Measurements from ENCODE around the gene RAP1B.

The RAP1B gene

DNA sequence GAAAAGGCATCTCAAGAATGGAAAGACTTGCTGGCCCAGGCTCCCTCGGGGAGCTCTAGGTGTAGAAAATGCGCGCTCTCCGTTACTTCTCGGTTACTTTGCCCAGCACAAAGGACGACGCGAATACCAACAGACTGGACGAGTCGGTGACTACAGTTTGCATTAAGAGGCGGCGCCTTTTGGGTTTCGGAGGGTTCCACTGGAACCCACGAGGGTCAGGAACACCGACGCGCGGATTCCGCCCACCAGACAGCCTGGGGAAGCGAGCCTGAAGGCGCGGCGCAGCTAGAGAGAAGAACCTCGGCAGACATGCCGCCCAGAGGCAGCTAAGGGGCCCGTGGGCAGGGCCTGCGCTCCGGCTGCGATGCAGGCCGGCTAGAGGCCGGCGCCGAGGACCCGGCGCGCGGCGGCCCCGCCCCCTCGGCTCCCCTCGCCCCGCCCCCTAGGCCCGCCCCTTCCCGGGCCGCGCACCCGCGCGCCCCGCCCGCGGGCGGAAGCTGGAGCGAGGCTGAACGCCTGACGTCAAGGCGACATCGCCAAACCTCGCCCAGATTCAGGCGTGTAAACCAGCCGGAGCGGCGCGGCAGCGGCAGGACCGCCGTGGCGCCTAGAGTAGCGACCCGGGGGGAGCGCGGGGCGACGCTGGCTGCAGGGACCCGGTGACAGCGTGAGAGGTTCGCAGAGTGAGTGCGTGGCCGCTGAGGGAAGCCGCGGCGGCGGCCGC, at the start of gene RAP1B:
Gene RAP1B (plus strand): TSS at position 530 of the 724 bp plus-strand sequence. CDS start 37,826 bp downstream, outside the sequence.
- peak; percentile 93 for DNase-seq (ENCODE audit: low spot score)

GRCh38 chr12:68561830-68562229, 48.9 kb upstream of the RAP1B start:
- DNase-seq (ENCODE audit: low spot score): no peak

GRCh38 chr12:68564166-68564565, 46.5 kb upstream of the RAP1B start:
- no peak for DNase-seq (ENCODE audit: low spot score)

DNA sequence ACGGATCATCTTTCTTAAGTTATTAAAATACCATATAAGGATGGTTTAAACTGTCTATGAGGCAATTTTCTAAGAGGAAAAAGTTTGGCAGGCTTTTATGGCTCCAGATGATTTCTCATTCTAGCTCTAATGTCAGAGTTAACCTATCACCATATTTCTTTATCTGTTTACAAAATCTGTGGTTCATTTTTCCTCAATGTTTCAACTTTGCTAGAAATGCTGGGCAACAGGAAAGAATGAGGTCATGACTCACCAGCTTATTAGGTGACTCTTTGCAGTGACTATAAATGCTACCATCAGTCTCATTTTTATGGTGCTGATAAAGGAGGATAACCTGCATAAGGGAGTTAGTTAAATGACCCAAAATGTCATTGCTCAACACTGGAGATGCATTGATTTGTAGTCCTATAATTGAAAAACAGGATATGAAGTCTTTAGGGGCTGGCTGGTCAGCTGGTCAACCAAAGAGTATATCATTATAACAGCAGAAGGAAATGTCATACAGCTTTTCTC, 45.3 kb upstream of the RAP1B start:
- DNase-seq (ENCODE audit: low spot score): no peak

- no peak for DNase-seq (ENCODE audit: low spot score)
Measured at GRCh38 chr12:68568922-68569569, 41.7 kb upstream of the RAP1B start.

DNA sequence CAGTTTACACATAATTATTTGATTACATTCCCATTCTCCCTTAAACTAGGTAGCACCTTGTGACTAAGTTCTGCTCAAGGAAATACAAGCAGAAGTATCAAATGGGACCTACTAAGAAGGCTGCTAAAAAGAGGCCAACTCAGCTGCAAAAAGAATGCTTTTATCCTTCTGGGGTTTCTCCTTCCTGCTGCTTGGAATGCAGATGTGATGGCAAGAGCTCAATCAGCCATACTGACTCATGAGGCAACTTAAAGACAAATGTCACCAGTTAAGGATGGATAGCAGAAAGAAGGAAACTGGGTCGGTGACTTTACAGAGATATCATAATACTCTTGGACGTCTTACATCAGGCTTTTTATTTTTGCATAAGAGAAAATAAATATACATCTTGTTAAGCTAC, 38.0 kb upstream of the RAP1B start:
- no peak for DNase-seq (ENCODE audit: low spot score)

- no peak for DNase-seq (ENCODE audit: low spot score)
Measured at GRCh38 chr12:68573406-68573805, 37.3 kb upstream of the RAP1B start.

DNA sequence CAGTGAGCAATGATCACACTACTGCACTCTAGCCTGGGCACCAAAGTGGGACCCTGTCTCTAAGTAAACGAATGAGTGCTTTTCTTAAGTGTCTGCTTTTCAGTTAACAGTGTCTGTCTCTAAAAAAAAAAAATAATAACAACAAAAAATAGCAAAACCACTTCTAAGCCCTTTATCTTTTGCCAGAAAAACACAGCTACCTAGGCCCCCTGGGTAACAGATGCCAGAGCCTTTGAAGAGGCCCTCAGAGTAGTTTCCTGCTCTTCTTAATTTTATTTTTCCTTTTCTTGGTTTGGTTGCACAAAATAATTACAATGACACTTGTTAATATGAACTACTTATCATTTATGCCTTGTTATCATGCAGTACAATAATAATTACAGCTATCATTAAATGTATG, 32.8 kb upstream of the RAP1B start:
- no peak for DNase-seq (ENCODE audit: low spot score)

GRCh38 chr12:68578765-68579164, 31.9 kb upstream of the RAP1B start:
- no peak for DNase-seq (ENCODE audit: low spot score)

- no peak for DNase-seq (ENCODE audit: low spot score)
Measured at GRCh38 chr12:68579254-68579653, 31.4 kb upstream of the RAP1B start.

GRCh38 chr12:68580911-68581310, 29.8 kb upstream of the RAP1B start:
- DNase-seq (ENCODE audit: low spot score): no peak

- DNase-seq (ENCODE audit: low spot score): no peak
Measured at GRCh38 chr12:68581926-68582325, 28.8 kb upstream of the RAP1B start.

- DNase-seq (ENCODE audit: low spot score): no peak
Measured at GRCh38 chr12:68585966-68586365, 24.7 kb upstream of the RAP1B start.

DNA sequence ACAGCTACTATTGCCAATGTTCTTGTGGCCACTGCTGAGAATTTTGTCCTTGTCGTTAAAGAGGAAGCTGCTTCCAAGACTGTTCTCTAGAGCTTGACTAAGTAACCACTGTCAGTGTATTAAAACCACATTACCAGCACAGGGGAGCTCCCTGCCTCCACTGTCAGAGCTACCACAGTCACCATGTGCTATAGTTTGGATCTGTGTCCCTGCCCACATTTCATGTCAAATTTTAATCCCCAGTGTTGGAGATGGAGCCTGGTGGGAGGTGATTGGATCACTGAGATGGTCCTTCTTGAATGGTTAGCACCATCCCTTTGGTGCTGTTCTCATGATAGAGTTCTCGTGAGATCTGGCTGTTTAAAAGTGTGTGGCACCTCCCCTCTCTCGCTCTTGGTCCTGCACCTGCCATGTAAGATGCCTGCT, 23.2 kb upstream of the RAP1B start:
- DNase-seq (ENCODE audit: low spot score): no peak

DNA sequence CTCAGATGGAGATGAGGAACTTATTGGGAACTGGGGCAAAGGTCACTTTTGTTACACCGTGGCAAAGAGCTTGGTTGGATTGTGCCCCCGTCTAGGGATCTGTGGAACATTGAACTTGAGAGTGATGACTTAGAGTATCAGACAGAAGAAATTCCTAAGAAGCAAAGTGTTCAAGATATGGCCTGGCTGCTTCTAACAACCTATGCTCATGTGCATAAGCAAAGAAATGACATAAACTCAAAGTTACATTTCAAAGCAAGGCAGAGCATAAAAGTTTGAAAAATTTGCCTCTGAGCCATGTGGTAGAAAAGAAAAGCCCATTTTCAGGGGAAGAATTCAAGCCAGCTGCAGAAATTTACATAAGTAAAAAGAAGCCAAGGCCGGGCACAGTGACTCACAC, 21.5 kb upstream of the RAP1B start:
- DNase-seq (ENCODE audit: low spot score): no peak

DNA sequence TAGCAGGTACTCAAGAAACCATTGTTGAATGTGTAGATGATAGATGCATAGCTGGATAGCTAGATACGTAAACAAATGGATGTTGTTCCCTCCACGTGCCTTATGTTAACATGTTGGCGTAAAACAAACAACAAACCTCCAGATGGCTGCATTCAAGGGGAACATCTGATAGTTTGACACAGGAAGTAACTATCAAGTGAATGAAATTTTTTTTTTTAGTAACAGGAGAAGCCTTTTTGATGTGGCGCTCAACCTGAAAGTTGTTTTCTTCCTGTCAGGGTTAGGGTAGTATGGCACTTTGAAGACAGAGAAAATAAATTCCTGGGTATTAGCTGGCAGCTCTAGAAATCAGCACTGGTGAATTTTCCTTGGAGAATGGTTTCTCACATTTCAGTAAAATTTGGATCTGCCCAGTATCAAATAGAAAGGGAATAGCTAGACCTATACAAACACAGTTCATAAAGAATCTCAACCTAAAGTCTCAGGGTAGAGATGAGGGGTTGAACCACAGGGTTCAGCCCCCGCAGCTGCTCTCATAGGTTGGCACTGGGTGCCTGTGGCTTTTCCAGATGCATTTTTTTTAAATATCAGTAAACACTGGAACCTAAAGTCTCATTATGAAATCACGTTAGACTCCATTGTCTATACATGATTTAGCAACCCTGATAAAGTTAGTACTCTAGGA, 18.8 kb upstream of the RAP1B start:
- DNase-seq (ENCODE audit: low spot score): no peak

GRCh38 chr12:68595241-68595640, 15.5 kb upstream of the RAP1B start:
- no peak for DNase-seq (ENCODE audit: low spot score)

DNA sequence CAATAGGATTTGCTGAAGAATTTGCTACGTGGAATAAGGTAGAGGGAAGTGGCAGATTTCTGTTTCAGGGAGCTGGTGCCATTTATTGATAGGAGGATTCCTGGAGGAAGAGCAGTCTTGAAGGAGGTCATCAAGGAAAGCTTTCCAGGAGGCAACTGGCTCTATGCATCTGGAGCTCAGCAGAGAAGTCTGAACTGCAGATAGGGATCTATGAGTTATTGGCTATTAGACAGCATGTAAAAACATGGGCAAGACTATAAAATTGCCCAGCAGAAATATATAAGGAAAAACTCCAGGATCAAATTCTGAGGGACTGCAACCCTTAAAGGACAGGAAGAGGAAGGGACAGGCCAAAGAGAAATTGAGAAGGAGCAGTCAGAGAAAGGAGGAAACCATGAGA, 8.9 kb upstream of the RAP1B start:
- no peak for DNase-seq (ENCODE audit: low spot score)

GRCh38 chr12:68602720-68603119, 8.0 kb upstream of the RAP1B start:
- no peak for DNase-seq (ENCODE audit: low spot score)

GRCh38 chr12:68608191-68608590, 2.5 kb upstream of the RAP1B start:
- no peak for DNase-seq (ENCODE audit: low spot score)

GRCh38 chr12:68609998-68610369, 715 bp upstream of the RAP1B start:
- DNase-seq (ENCODE audit: low spot score): no peak

- peak; percentile 64 for DNase-seq (ENCODE audit: low spot score)
Measured at GRCh38 chr12:68611094-68611805, 551 bp downstream of the RAP1B start.

All from pons (tissue), 1 donor.